GM21825 (cell line): ENCODE results near the gene UQCC5.
A peak's percentile ranks its signal among the peaks of the same experiment; 100 is the strongest.

Source experiments
- ATAC-seq: cut with Tn5 transposase; IDR thresholded peaks from one replicate; pipeline ENCODE4 v1.9.1; 2021; ENCODE audit warnings: mild to moderate bottlenecking, moderate library complexity; ENCODE audit not compliant: unreplicated experiment

UQCC5 gene

GRCh38 chr3:52532838-52533622 lies 3.4 kb upstream of the UQCC5 start:
- ATAC-seq = no peak

GRCh38 chr3:52533623-52534280 lies 2.7 kb upstream of the UQCC5 start, which contains the start of gene NT5DC2:
Gene NT5DC2 (minus strand): TSS chr3:52533857. CDS start chr3:52533737, 120 bp downstream.
- peak; percentile 32 for ATAC-seq

- ATAC-seq = no peak
These were observed 1.9 kb upstream of the UQCC5 start for GRCh38 chr3:52534281-52535183.

GRCh38 chr3:52535411-52536111 lies 844 bp upstream of the UQCC5 start:
- no peak for ATAC-seq

GRCh38 chr3:52536112-52536368 lies 365 bp upstream of the UQCC5 start:
- no peak for ATAC-seq

- no peak for ATAC-seq
These were observed 788 bp downstream of the UQCC5 start for GRCh38 chr3:52537165-52537620.

- no peak for ATAC-seq
These were observed 1.5 kb downstream of the UQCC5 start for GRCh38 chr3:52537726-52538421.

- ATAC-seq = no peak
These were observed 2.7 kb downstream of the UQCC5 start for GRCh38 chr3:52539010-52539653.

GRCh38 chr3:52541050-52541449 lies 4.6 kb downstream of the UQCC5 start:
- no peak for ATAC-seq

- ATAC-seq = no peak
These were observed 8.5 kb downstream of the UQCC5 start for GRCh38 chr3:52544937-52545336.

GRCh38 chr3:52546111-52546901 lies 9.9 kb downstream of the UQCC5 start:
- no peak for ATAC-seq

- no peak for ATAC-seq
These were observed 10.7 kb downstream of the UQCC5 start for GRCh38 chr3:52547143-52547542.

GRCh38 chr3:52551118-52551517 lies 14.7 kb downstream of the UQCC5 start:
- ATAC-seq = no peak

- no peak for ATAC-seq
These were observed 15.7 kb downstream of the UQCC5 start for GRCh38 chr3:52552089-52552488.

- no peak for ATAC-seq
These were observed 17.8 kb downstream of the UQCC5 start for GRCh38 chr3:52554026-52554755.

GRCh38 chr3:52555056-52555455 lies 18.7 kb downstream of the UQCC5 start:
- ATAC-seq = no peak

GRCh38 chr3:52557011-52557960 lies 20.9 kb downstream of the UQCC5 start:
- ATAC-seq = no peak
